Activated CD4-positive, alpha-beta T cell treated with anti-CD3 and anti-CD28 coated beads, Interleukin-2, amount 50 U/mL, for 1 hour (primary cell): ENCODE results near the gene LAMA3.
A peak's percentile ranks its signal among the peaks of the same experiment; 100 is the strongest.

Experiments
- DNase-seq: peaks from one replicate; pipeline ENCODE4 v3.0.0-alpha.2; 2020

LAMA3 gene

DNA sequence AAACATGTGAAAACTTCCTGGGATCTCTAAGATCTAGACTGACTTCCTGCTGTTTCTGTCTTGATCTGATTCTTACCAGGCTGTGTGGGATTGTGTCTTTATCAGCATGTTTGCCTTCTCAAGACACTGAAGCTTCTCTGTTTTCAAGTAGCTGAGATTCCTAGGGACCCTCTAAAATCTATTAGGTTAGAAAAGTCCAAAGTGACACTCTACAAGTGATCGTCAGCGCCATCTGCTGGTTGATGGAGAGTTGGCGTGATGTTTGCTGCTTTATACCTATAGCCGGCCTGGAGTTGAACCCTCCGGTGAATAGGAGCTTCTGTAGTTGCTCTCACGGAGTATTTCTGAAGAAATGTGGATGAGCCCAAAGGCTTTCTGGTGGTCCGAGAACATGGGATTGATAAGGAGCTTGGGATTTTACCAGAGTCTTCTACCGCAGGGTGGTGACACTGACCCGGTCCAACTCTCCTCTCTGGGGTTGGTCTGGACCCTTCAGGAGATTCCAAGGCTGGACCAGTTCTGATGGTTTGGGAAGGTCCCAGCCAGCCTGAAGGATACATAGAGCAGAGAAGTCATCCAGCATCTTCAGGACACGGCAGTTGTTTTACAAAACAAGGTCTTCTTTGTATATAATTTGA, 229.3 kb downstream of the LAMA3 start:
- peak; percentile 86 for DNase-seq

DNA sequence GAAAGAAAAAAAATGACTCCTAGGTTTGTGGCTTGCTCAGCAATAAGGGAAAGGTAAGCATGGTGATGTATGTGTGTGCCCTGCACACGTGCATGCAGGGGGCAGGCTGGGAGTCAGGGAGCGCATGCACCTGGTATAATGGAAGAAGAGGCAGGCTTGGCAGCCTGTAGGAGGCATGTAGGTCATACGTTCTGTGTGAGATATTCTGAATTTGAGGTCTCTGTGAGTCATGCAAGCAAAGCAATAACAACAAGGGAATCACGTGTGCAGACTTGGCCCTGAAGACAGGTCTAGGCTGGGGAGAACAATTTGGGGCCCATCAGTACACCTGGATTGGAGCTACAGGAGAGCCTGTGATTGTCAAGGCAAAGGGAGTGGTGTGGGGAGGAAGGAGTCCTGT, 230.8 kb downstream of the LAMA3 start:
- no peak for DNase-seq

DNA sequence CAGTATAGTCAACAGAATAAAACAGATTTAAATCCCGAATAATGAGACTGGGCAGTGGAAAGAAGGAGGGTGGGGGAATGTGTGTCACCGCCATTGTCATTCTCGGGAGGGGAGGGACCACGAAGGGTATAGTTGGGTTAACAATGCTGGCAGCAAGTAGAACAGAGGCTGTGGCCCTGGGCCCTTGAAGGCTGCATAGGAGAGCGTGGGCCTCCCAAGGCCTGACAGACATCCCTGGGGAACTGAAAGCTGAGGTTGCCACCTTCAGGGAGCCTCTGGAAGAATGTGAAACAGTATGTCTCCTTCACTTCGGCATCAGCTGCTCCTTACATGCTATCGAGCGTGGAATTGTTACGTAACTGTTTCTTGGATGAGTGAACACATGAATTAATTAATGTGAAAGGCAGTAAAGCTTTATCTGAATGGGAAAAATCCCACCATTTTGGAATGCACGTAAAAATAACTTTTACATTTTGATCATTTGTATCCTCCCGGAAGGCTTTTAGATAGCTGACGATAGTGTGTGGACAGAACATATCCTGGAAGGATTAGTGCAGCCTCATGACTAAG, 232.5 kb downstream of the LAMA3 start:
- DNase-seq, result no peak

DNA sequence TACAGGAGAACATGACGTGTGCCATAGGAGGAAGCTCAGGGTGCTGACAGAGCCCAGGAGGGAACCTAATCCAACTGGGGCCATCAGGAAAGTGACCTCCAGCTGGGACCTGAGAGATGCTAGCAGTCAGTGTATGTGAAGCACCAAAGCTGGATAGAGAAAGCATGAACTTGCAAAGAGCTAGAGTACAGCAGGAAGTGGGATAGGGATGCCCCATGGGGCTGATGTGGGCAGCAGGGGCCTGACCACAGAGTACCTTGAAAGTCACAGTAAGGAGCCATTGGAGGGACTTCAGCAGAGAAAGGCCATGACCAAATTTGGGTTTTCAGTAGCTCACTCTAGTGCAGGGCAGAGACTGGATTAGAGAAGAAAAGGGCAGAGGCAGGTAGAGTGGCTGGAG, 233.7 kb downstream of the LAMA3 start:
- DNase-seq, result no peak

DNA sequence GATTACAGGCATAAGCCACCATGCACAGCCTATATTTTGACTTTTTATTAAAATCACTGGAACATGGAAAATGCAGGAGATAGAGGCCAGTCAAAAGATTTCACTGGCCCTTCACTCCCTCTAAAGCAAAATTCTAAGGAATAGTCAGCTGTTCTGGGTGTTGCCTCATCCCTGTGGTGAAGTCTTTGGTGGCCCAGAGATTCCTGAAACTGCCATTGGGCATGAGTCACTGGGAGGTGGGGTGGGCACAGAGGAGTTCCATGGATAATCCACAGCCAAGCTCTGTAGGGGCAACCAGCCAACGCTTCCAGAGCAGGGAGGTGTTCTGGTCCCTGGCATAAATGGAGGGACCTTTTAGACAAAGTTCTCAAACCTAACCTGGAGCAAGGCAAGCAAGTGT, 235.6 kb downstream of the LAMA3 start:
- no peak for DNase-seq

DNA sequence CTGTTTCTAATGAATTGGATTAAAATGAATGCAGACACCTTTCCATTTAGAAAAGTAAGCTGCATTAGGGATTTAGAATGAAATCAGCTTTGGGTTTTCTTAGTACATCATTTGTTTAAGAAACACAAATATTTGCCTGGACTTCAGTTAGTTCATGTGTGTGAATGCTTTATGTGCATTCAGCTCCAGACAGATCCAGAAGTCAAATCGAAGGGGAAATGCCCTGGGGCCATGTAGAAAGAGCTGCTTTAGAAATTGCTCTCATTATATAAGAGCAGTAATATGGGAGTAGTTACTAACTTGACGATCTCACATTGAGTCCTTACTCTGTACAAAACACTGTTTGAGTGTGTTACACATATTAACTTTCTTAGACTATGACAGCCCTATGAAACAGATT, 237.3 kb downstream of the LAMA3 start:
- DNase-seq, result no peak

DNA sequence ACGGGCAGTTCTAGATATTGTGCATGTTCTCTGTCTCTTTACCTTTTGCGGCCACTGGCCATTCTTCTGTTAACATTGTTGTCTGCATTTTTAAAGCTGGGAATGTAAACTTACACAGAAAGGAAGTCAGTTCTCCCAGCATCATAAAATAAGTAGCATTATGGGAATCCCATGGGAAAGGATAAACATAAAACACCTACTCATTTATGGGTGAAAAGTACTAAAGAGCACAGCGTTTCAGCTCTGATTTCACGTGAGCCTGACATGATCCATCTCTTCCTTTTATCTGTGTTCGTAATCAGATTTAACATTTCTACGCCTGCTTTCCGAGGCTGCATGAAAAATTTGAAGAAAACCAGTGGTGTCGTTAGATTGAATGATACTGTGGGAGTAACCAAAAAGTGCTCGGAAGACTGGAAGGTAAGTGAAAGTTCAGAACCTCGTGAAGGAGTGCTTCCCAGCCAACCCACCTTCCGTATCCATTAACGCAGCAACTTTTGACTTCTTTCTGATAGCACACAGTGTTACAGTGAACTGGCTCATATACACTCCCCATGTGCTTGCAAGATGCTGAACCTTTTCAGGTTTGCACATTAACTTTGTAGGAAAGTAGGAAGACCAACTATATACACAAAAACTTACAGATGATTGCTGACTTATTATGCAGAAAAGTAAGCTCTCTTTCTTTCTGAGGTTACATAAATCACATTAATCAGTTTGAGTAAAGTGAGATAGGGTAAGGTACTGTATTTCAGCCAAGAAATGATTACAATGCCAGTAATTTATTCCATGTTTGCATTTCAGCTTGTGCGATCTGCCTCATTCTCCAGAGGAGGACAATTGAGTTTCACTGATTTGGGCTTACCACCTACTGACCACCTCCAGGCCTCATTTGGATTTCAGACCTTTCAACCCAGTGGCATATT, 238.8 kb downstream of the LAMA3 start:
- no peak for DNase-seq

DNA sequence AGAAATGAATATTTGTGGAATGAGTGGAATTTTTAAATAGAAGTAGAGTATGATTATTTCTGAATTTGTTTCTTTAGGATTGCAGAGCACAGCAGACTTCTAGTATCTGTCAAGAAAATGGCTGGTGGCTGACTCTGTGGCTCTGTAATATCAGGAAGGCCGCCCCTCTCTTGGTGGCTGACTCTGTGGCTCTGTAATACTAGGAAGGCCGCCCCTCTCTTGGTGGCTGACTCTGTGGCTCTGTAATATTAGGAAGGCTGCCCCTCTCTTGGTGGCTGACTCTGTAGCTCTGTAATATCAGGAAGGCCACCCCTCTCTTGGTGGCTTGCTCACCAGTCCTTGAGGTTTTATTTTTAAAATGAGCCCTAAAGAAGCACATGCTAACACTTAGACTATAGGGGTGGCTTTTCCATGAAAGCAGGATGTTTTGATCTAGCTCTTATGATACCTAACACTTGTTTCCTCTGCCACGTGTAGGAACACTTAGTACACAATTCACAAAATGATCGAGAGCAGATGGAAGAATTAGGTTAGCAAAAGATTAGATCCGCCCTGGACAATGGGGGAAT, 240.2 kb downstream of the LAMA3 start:
- no peak for DNase-seq

DNA sequence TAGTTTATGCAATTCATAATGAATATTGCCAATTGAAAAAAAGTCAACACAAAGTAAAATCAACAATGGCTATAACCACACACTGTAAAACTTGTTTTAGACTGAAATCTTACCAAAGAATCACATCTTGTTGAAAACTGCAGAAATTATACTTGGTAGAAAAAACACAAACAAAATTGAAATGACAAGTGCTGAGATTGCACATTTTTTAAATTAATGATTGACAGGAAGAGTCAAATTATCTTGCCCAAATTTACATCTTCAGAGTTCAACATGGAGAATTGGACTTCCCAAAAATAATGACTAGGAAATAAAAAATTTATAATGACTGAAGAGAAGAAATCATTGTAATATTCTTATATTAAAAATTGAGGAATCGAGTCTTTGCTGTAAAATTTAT, 240.7 kb downstream of the LAMA3 start:
- no peak for DNase-seq

DNA sequence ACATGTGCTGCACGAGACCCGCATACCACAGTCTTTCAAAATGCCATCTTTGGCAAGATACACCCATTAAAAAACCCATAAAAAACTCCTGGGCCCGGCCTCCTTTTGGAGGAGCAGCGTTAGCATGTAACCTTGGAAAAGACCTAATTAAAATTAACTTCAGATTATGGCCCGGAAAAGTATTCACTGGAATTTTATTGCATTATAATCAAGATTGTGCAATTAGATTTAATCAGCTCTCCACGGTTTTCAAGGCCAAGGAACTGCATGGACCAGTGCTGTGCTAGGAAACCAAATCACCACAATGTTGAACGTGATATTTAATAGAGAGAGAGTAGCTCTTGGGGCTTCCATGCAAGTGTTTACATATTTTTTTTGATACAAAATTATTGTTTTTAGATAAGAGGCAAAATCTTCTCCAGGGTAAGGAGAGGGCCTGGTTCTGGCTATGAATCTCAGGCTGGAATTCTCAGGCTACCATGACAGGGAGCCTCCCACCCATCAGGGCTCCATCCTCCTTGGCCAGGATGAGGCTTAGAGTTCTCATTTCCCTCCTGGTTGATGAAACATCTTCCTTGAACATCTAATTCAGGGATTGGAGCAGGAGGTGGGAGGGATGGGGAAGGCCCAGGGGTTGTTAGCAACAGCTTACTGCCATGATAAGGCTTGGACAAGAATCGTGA, 243.3 kb downstream of the LAMA3 start:
- no peak for DNase-seq

DNA sequence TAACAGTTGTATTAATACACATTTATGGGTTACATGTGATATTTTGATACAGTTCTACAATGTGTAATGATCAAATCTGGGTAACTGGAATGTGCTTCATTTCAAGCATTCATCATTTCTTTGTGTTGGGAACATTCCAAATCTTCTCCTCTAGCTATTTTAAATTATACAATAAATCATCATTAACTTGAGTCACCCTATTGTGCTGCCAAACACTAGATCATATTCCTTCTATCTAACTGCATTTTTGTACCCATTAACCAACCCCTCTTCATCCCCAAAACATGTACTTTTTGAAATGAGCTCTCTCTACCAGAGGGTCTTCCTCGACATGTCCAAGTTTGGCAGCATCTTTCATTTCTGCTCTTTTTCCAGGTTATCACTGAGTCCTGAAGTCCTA, 244.2 kb downstream of the LAMA3 start:
- DNase-seq, result no peak

DNA sequence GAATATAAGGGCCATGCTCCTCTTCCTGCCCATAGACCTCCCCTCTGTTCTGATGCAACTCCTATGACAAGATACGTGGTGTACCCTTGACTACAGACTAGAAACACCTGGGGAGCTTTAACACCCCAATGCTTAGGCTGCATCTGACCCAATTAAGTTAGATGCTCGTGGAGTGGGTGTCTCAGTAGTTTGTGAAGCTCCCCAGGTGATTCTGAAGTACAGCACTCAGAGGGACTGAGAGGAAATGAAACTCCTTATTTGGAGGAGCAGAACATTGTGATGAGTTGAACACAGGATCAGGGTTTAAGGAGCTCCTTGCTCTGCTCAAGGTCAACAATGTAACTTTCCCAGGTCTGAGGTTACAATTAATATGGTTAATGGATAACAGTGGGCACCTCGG, 245.0 kb downstream of the LAMA3 start:
- no peak for DNase-seq

DNA sequence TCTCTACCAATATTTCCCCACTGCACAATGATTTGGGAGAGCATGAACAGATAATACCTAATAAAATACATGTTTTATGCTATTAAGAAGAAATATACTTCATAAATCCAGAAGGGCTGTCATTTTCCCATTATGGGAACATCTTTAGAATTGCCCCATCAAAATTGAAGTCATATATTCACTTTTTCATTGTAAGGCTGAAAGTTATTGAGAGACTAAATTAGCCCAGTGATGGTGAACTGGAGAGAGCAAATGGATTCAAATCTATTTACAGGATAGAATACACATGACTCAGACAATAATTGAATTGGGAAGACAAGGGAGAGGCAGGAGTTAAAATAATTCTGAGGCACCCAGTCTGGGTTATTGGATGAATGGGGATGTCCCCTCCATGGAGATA, 245.6 kb downstream of the LAMA3 start:
- DNase-seq, result no peak

DNA sequence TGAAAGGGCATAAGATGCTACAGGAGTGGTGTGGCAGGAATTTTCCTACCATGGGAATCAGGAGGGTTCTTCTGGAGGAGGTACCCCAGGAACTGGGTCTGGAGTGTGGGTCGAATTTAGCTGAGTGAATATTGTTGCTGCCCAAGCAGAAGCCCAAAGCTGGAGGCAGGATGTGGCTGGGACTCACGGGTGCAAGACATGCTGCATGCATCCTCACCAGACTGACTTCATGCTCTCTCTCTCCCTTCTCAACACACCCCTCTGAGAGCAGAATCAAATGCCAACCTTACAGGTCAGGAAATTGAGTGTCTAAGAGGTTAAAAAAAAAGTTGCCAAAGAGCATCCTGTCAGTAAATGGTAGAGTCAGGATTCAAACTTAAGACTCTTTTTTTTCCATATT, 246.6 kb downstream of the LAMA3 start:
- no peak for DNase-seq

DNA sequence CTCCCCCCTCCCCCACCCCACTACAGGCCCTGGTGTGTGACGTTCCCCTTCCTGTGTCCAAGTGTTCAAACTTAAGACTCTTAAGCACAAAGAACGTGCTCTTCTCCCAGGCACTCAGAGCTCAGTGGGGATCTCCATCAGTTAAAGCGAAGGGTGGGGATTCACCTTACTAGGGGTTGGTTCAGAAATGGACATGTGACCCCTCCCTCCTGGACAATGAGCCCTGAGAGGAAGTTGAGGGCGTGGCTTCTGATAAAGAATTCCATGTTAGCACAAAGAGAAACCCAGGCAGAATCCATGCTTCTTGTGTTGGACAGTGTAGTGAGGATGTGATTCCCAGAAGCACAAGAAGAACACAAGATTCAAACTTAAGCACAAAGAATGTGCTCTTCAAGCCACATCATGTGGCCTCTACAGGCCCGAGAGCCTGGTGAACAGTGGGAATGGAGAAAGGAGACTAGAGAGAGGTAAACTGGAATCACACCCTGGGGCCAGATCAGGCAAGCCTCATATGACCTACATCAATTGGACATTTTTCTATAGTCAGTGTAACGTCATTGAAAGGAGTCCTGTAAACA, 247.2 kb downstream of the LAMA3 start:
- no peak for DNase-seq

DNA sequence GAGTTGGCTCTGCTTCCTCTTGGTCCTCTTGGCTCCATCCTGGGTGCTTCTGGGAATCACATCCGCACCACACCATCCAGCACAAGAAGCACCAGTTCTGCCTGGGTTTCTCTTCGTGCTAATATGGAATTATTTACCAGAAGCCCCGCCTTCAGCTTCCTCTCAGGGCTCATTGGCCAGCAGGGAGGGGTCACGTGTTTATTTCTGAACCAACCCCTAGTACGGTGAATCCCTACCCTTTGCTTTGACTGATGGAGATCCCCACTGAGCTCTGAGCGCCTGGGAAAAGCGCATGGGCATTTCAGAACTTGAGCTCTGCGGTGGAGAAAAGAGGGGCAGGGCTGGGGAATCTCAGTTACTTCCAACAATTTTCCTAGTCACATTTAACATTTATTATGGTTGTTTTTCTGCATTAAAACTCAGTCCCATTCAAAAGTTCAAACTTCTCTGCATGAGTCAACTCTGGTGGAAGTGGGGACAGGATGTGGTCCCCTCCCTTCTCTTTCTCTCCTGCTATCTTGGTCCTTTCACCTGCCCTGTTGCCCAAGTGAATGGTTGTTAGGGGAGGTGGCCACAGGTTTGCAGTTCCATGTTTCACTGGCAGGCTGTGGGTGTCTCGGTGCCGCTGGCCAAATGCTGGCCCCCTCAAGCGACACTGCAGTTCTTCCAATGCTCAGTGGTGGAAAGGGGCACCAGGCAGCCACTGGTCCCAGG, 248.9 kb downstream of the LAMA3 start:
- DNase-seq, result no peak

DNA sequence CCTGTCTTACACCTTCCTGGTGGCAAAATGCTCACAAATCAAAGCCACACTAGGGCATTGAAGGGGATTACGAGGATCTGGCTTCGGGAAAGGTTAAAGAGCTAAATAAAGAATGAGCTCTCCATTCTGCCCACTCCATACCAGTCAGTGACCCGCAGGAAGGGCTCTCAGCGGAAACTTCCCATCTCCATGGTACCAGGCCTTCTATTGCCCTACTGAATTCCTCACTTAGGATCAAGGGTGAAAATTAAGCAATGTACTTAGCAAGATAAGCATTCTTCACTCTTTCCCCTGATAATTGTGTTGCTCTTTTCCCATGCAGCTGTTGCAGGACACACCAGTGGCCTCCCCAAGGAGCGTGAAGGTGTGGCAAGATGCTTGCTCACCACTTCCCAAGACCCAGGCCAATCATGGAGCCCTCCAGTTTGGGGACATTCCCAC, 249.7 kb downstream of the LAMA3 start:
- no peak for DNase-seq

DNA sequence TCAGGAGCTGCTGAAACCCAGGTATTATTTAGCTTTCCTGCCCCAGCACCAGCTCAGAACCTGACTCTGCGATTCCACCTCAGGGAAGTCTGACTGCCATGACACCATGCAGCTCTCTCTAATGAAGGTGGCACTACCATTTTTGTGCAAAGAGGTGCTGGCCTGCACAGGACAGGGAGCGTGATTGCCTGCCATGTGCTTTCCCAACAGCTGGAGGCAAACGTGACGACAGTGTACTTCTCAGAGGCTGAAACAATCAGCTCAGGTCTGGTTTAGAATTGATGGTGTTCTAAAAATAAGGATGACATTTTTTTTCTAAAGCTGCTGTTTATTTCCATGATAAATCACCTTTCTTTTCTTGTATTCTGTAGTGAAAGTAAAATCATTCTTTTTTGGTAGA, 250.1 kb downstream of the LAMA3 start:
- DNase-seq, result no peak

DNA sequence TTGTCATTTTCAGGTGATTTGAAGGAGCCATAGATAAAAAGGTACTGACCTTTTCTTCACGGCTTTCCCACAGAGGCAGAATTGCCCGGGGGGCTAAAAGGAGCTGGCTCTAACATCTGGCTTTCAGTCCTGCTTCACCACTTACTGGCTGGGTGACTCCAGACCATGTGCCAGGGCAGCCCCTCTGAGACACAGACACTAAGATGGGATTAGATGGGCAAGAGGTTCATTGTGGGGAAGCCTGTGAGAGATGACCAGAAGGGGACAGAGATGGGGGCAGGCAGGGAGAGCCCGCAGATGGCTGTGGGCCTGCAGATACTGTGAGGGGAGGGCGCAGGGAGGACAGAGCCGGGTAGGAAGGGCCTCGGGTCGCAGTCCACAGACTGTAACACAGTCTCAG, 250.6 kb downstream of the LAMA3 start:
- no peak for DNase-seq

DNA sequence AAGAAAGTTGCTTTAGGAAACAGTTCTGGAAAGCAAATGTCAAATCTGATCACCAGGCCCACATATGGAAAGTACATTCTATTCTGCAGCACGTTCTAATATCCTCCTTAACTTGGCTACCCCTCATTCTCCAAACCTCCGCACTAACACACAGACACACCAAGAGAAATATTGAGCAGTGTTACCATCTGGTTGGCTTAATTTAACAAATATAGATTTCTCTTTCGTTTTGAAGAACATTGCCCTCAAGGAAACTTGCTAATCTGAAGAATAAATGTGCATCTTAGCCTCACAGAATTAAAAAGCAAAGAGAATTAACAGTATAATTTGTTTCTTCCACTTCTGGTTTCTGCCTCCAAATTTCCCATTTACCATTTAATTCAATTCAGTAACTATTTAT, 252.5 kb downstream of the LAMA3 start:
- no peak for DNase-seq

DNA sequence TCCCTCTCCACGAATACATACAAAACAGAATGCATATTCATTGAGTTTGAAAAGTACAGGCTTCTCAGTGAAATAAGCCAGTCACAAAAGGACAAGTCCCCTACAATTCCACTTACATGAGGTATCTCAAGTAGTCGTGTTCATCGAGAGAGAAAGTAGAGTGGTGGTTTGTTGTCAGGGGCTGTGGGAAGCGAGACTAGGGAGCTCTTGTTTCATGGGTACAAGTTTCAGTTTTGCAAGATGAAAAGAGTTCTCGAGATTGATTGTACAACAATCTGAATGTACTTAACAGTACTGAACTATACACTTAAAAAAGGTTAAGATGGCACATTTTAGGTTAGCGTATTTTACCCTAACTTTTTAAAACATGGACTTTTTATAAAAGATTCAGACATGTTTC, 253.9 kb downstream of the LAMA3 start:
- DNase-seq, result no peak
